DMS53 treated with DMSO at 0.1 percent for 48 hours (cell line): ENCODE measurements around the gene RAB11A.
A peak's percentile ranks its signal among the peaks of the same experiment; 100 is the strongest.

Source experiments
- DNase-seq: peaks from one replicate; lab custom pipeline; 2025; ENCODE audit not compliant: unreplicated experiment; lab: John Stamatoyannopoulos, UW

Gene RAB11A

DNA sequence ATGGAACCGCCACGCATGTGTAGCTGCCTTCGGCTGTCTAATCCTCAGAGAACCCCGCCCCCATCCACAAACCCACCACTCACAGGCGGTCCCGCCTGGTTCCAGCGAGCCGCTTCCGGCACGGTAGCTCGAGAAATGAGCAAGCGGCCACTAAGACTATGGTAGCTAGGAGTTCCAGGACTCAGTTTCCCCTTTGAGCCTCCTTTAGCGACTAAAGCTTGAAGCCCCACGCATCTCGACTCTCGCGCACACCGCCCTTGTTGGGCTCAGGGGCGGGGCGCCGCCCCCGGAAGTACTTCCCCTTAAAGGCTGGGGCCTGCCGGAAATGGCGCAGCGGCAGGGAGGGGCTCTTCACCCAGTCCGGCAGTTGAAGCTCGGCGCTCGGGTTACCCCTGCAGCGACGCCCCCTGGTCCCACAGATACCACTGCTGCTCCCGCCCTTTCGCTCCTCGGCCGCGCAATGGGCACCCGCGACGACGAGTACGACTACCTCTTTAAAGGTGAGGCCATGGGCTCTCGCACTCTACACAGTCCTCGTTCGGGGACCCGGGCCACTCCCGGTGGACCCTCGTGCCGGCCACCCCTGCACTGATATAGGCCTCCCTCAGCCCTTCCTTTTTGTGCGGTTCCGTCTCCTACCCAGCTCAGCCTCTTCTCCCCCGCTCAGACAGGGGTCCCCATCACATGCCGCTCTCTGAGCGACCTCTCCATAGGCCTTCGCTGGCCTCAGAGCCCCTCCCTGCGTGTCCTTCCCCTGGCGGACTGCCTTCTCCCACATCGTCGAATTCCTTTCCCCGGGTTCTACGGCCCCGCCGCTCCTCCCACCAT lies at the start of gene RAB11A:
Gene RAB11A (plus strand): TSS at position 366 of the 828 bp plus-strand sequence. CDS start 95 bp downstream, at position 461.
- DNase-seq = peak; percentile 82

DNA sequence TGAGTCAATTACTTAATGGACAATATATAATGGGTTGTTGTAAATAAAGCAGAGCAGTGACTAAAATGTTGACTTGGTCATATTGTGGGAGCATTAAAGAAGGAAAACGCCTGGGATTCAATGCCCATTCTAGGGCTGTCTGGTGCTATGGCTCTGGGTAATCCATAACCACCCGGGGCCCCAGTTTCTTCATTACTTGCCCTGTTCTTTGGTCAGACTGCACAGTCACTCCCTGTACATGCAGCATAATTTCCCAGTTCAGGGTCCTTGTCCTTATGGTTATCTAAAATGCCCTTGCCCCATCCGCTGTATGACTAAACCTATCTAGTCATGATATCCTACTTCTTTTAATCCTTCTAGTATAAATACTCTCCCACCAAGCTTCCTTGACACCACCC lies 49.7 kb upstream of the RAB11A start:
- no peak for DNase-seq

DNA sequence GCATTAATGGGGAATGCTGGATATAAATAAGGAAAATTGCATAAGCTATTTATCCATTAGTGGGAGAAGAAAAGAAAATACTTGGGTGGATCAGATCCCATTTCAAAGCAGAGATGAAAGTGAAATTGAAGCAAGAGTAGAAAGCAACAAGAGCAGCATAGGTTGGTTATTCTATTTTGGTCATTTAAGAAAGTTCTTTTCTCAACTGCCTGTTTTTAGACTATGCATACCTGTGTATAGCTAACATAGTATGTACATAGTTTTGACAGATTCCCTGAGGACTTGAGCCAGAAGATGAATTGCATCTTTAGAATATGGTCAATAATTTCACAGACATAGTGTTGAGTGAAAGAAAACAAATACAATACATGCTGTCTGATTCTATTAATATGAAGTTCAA lies 48.2 kb upstream of the RAB11A start:
- DNase-seq = no peak

DNA sequence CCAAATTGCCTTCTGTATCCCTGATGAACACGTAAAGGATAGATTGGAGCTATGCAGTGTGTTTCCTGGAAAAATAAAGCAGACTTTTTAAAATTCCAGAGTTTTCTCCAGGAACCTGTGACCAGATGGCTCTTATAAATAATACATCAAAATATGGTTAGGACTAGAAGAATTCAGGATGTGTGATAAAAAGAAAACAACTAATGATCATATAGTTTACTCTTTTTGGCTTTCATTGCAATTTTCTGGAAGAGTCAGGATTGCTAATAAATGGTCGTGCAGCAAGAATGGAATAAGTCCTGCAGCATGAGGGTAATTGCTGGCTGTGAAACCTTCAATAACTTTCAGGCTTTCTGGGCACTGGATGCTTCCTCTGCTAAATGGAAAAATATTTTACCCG lies 47.0 kb upstream of the RAB11A start:
- DNase-seq = no peak

DNA sequence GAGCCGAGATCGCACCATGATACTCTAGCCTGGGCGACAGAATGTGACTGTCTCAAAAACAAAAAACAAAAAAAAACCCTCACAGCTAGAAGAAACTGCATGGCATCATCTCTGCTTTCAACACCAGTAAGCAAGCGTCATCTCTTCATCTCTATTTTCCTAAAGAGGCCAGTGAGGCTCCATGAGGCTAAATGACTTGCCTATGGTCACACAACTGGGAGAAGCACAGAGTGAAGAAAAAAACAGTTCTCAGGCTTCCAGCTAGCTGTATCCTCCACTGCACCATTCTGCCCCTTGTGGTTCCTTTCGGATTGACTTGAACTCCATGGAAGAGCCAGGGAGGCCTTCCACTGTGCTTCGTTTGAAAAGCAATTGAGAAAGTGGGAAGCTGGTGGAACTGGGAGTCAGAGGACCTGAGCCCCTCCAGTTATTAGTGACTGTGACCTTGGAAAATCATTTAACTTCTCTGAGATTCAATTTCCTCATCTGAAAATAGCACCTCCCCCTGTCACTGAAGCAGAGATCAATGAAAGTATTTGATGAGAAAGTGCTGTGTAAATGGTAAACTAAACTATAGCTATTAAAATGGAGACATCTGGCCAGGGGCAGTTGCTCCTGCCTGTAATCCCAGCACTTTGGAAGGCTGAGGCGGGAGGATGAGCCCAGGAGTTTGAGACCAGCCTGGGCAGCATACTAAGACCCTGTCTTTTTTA lies 45.1 kb upstream of the RAB11A start:
- DNase-seq = peak; percentile 66

DNA sequence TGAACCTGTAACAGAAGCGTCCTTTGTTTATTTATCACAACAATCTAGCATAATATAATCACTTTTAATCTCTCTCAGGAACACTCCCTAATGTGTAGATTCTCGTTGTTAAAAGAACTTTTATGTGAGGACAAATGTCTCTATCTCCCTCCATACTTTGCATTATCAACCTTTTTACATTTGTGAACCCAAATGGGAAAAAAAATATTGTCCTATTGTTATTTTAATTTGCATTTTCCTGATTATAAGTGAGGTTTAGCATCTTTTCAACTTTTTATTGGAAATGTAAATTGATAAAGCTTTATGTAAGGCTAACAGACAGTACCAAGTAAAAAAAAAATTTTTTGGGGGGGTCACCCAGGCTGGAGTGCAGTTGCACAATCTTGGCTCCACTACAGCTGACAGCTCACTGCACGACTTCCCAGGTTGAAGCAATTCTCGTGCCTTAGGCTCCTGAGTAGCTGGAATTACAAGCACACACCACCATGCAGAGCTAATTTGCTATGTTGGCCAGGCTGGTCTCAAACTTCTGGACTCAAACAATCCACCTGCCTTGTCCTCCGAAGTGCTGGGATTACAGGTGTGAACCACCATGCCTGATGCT lies 44.2 kb upstream of the RAB11A start:
- no peak for DNase-seq

DNA sequence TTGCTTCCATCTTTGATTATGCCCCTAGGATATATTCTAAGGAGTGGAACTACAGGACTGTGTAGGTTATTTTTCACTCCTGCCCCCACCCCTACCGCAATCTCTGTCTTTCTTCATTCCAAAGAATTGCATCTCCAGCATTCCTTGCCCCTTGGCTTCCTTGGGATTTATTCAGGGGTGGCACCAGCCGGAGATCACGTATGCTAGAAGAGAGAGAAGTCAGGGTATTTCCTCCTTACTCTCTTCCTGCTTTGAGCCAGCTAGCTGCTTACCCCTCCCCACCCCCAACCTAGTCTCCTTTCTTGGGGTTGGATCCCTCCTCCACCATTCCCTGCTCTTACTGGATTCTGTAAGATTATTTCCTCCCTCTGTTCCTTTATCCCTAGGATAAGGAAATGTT lies 42.2 kb upstream of the RAB11A start:
- no peak for DNase-seq

DNA sequence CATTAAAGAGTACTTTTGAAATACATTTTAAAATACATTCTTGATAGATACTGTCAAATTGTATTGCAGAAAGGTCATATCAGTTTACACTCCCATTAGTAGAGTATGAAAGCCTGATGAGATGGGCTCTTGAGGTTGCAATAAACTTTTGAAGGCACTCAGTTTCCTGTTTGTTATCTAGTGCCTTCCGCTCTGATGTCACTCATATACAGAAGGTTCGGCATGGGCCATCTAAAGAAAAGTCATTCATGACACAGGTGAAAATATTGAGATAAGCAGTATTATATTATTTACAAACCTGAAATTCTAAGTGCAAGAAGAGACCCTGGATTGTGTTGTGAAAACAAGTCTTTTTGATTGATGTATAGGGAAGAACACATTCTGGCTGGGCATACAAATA lies 40.7 kb upstream of the RAB11A start:
- peak; percentile 36 for DNase-seq

DNA sequence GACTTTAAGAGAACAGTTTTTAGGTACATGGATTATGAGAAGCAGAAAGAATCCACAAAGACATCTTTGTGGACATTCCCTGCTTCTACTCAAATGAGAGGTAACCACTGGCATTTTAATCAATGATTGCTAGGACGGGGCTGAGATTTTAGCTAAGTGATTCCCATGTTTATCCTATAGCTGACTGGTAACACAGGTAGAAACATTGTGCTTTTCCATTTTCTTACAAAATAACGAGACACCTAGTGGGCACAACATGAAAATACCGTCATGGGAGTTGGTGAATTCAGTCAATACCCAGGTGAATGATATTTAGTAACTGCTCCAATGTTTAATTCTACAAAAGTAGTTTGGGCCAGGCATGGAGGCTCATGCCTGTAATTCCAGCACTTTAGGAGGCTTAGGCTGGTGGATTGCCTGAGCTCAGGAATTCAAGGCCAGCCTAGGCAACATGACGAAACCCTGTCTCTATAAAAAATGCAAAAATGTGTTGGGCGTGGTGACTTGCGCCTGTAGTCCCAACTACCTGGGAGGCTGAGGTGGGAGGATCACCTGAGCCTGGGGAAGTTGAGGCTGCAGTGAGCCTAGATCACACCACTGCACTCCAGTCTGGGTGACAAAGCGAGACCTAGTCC lies 40.0 kb upstream of the RAB11A start:
- peak; percentile 41 for DNase-seq

DNA sequence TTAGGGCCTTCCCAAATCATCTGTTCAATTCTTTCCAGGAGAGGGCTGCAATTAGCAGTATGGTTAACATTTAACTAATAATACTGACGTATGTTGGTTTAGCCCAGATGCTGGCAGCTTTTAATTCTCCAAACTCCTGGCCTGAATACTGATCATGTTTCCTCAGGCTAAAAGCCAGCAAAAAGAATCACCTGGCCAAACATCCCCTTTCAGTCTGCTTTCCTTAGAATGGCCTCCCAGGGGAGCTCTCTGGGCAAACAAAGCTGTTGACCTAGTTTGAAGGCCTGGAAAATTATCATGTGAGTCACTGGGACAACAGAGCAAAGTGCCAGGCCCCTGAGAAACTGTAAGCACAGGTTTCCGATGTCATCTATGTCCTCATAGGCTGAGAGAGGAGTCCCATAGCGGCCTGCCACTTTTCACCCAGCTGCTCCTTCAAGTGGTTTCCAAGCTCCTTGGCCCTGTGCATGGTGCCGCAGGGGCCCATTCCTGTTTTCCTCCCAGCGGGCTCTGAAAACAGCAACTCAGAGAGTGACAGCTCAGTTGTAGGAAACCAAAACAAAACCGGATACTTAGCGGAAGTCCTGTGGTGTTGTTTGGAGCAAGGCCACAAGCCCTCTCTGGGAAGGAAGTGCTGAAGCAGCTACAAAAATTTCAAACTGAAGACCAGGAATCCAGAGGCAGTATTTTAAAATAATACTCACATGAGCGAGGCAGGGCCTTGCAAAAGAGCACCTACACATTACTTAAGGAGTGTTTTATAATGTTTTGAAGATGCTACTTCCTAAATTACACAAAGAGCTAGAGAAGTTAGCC lies 36.5 kb upstream of the RAB11A start:
- DNase-seq = peak; percentile 98

DNA sequence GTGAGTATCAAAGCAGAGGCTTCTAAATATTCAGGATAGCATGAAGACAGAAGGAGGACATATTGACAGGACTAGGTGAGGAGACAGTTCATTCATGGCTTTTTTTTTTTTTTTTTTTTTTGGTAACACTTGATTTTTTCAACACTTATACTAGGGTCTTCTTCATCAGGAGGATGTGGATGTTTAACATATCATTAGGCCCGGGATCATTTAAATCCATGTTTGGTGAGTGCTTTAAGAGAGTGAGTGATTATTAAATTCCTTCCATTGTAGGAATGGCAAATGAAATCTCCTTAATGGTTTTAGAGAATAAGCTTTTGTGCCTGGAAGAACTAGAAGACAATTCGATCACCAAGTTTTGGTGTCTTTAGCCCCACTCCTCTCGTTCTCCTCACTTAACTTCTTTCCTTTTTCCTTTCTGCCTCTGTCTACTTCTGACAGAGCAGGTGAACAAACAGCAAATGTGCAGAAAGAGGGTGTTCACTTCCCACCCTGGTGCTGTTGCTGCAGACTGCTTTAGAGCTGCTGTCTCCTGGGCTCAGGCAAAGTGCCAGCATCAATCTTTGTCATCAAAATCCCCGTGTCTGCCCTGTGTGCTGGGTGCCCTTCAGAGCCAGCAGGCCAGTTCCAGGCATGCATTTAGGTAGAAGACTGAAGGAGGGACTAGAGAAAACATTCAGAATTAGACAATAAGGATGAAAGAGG lies 35.6 kb upstream of the RAB11A start:
- DNase-seq = peak; percentile 56

DNA sequence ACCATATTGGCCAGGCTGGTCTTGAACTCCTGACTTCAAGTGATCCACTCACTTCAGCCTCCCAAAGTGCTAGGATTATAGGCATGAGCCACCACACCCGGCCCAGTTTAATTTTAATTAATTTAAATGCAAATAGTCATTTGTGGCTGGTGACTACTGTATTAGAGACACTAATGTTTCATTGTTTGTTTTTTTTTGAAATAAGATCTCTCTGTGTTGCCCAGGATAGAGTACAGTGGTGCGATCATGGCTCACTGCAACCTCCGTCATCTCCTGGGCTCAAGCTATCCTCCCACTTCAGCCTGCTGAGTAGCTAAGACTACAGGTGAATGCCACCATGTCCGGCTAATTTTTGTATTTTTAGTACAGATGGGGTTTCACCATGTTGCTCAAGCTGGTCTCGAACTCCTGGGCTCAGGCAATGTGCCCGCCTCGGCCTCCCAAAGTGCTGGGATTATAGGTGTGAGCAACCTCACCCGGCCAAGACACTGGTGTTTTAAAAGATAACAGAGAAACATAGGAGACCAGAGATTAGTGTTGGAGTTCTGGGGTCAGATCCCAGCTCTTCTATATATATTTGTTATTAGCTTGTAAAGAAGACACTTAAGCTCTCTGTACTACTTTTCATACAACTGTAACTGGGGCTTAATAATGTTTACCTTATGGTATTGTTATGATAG lies 34.5 kb upstream of the RAB11A start:
- DNase-seq = no peak

DNA sequence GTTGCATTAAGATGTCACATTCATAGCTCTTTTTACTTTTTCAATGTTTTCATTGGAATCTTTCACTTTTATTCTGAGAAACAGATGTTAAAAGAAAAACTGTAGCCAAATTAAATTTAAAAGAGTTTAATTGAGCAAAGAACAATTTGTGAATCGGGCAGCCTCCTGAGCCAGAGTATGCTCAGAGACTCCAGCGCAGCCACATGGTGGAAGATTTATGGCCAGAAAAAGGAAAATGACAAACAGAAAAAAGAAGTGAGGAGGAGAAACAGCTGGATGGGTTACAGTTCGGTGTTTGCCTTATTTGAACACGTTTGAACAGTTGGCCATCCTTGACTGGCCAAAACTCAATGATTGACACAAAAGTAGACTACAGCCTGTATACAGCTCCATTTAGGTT lies 33.8 kb upstream of the RAB11A start:
- DNase-seq = no peak

DNA sequence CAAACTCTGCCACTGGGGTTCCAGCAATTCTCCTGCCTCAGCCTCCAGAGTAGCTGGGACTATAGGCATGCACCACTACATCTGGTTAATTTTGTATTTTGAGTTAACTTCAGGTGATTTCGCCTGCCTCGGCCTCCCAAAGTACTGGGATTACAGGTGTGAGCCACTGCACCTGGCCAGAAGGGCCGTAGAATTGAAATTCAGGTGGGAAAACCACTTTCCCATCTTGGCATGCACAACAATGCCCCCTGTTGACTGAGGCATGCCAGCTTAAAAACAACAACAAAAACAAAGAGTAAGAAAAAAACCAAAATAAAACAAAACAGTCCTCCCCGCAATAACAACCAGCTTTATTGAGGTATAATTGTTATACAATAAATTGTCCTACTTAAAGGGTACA lies 32.6 kb upstream of the RAB11A start:
- DNase-seq = no peak

DNA sequence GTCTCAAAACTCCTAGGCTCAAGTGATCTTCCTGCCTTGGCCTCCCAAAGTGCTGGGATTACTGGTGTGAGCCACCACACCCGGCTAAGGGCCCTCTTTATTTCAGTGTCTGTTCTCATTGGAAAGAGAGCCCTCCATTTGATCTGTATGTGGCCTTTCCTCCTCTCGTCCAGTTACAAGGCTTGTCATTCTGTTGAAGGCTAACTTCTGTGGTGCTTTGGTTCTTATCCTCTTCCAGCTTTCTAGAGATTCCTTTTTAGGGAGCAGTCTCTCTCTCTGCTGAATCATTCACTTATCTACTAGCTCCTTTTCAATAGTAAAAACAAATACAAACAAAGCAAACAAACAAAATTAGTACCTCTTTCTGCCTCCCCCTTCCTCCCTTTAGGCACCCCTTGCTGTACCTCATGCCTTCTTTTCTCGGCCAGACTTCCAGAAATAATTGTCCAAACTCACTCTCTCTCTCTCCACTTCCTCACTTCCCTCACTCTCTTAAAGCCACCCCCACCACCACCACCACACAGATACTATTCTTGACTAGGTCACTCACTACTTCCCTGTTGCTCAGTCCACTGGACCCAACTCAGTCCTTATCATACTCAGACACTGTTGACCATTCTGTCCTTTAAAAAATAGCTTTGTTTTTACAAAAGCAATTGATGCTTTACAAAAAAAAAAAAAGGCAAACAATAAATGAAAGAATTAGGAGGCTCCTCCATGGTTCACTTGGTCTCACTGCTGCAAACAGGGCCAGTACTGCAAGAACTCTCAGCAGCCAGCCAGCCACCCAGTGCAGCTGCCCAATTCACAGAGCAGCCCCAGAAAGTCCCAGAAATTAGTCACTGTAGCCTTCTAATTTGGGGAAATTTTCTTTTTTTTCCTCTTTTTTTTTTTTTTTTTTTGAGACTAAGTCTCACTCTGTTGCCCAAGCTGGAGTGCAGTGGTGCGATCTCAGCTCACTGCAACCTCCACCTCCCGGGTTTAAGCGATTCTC lies 31.7 kb upstream of the RAB11A start:
- peak; percentile 55 for DNase-seq

DNA sequence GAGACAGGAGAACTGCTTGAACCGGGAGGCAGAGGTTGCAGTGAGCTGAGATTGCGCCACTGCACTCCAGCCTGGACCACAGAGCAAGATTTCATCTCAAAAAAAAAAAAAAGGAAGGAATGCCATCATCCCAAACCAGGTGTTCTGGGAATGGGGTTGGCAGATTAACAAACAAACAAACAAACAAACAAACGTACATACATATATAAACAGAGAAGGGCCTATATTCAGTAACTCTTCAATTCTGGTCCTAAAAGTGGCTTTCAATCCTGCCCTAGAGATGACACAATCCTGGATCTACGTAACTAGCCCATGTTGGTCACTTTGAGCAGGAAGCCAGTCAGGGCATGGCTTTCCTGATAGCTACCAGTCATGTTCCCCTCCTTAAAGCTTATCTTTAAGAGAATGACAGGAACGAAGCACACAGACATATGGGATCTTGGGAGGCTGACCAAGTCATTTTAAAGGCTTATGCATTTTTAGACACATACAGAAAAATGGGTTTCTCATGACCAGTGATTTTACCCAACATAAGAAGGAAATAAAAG lies 29.9 kb upstream of the RAB11A start:
- DNase-seq = no peak

DNA sequence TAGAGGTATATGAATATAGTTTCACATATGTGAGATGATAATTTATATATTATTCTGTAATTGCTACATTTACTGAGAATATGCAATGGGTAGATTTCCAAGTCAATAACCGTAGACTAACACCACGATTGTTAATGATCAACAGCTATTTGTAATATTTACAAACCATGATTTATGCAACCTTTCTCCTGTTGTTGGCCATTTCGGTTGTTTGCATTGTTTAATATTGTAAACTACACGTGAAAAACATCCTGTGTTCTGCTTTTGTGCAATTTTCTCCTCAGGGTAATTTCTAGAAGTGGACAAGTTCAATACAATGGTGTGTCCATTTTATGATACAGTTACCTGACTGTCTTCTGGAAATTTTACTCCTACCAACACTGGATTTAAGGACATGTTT lies 29.3 kb upstream of the RAB11A start:
- no peak for DNase-seq
